Rectal smooth muscle tissue (tissue), 1 donor: ENCODE data around the gene COL4A6.

ENCODE experiments used
- H3K27ac ChIP-seq: one replicate; pipeline ENCODE4 v1.7.0; 2013; ENCODE audit warnings: low read depth, low read length, inconsistent platforms
- H3K27me3 ChIP-seq: one replicate; pipeline ENCODE4 v1.7.0; 2013; ENCODE audit warnings: low read length; ENCODE audit not compliant: control insufficient read depth, insufficient read depth
- H3K36me3 ChIP-seq: one replicate; pipeline ENCODE4 v1.7.0; 2013; ENCODE audit warnings: low read length; ENCODE audit not compliant: control insufficient read depth, insufficient read depth
- H3K4me1 ChIP-seq: one replicate; pipeline ENCODE4 v1.7.0; 2013; ENCODE audit warnings: low read length; ENCODE audit not compliant: control insufficient read depth, insufficient read depth
- H3K4me3 ChIP-seq: one replicate; pipeline ENCODE4 v1.7.0; 2013; ENCODE audit warnings: low read length
- H3K9ac ChIP-seq: one replicate; pipeline ENCODE4 v1.7.0; 2013; ENCODE audit warnings: low read length

COL4A6 gene

GRCh38 chrX:108168961-108169740 lies 269.1 kb downstream of the COL4A6 start:
- no peaks in the 10 kb centered on the region for H3K36me3 ChIP-seq
- H3K4me3 ChIP-seq: no peak overlapping the region
- no peak overlapping the region for H3K27ac ChIP-seq
- no peaks in the 10 kb centered on the region for H3K27me3 ChIP-seq
- no peak overlapping the region for H3K9ac ChIP-seq
- H3K4me1 ChIP-seq: no peaks in the 10 kb centered on the region

DNA sequence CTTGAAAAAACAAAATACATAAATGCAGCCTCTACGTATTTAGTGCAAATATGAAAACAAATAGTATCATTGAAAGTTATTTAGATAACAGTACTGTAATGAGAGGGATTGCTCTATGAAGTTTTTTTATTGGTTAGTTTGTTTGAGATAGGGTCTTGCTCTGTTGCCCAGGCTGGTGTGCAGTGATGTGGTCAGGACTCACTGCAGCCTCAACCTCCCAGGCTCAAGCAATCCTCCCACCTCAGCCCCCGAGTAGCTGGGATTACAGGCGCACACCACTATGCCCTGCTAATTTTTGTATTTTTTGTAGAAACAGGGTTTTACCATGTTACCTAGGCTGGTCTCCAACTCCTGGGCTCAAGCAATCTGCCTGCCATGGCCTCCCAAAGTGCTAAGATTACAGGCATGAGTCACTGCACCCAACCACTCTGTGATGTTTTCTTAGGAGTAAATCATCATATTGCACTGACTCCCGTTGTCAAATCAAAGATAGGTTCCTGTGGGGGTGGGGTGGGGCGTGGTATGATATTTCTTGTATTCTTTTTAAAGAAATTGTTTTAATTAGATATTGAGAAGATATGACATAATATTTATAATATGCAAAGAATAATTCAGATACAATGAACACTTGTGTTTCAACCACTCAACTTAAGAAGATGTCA lies 270.9 kb downstream of the COL4A6 start:
- Histone ChIP-seq H3K9ac (no peak overlapping the region), H3K27me3 (no peaks in the 10 kb centered on the region), H3K27ac (no peak overlapping the region), H3K36me3 (no peaks in the 10 kb centered on the region), H3K4me3 (no peak overlapping the region), H3K4me1 (no peaks in the 10 kb centered on the region)

DNA sequence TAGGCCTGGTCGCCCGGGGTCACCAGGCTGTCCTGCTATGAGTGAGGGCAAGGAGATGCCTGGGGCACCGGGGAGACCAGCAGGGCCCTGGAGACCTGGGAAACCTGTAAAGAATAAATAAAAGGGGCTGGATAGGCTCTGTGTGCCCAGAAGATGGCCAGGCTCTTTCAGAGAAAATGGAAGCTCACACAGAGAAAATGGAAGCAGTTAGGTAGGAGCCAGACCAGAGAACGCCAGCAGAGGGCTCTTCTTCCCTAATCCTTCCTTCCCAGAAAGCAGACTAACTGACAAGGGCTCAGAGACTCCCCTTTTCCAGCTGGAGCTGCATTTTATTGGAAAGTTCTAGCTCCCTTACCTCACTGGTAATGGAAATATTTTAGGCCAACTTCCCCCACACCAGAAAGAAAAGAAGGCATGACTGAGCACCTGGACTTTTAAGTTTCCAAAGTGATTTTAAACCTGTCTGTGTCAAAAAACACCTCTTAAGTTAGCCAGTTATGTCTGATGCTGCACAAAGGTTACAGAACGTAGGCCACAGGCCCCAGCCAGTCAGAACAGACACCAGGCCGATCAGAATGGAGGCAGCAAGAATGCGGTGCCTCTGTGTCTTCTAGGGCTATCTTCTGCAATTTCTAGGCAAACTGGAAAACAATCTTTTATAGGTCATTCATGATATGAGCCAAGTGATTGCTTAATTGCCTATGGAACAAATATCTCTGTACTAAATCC lies 272.7 kb downstream of the COL4A6 start:
- H3K36me3 ChIP-seq: no peaks in the 10 kb centered on the region
- no peak overlapping the region for H3K9ac ChIP-seq
- H3K27ac ChIP-seq: no peak overlapping the region
- no peak overlapping the region for H3K4me3 ChIP-seq
- H3K27me3 ChIP-seq: no peaks in the 10 kb centered on the region
- no peaks in the 10 kb centered on the region for H3K4me1 ChIP-seq

DNA sequence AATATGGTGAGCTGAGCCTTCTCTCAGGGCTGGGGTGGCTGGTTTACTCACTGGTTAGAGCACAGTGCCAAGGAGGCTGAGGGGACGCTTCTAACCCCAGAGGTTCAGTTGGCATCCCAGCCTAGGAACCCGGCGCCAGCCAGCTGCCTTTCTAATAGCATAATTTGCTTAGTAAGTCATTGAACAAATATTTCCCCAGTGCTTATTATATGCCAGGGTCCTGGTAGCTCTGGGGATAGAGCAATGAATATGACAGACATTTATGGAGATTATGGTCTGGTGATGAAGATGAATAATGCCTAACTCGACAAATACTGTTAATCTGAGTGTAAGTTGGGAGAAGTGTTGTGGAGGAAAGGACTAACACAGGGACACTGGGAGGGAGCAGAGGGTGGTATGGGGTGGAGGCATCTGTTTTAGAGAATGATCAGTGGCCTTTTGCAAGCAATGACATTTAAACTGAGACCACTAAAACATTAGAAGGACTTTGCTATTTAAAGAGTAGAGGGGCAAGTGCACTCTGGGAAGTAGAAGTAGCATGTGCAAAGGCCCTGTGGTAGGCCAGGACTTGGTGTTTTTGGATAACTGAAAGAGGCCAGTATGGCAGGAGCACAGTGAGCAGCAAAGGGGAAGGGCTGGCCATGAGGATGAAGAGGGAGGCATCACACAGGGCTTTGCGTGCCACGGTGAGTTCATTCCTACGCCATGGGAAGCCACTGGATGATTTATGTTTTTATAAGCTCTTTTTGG lies 274.7 kb downstream of the COL4A6 start:
- H3K27me3 ChIP-seq: no peaks in the 10 kb centered on the region
- H3K27ac ChIP-seq: no peak overlapping the region
- H3K4me3 ChIP-seq: no peak overlapping the region
- no peak overlapping the region for H3K9ac ChIP-seq
- no peaks in the 10 kb centered on the region for H3K36me3 ChIP-seq
- H3K4me1 ChIP-seq: no peaks in the 10 kb centered on the region

- H3K4me1 ChIP-seq: no peaks in the 10 kb centered on the region
- H3K27me3 ChIP-seq: no peaks in the 10 kb centered on the region
- no peak overlapping the region for H3K27ac ChIP-seq
- no peak overlapping the region for H3K4me3 ChIP-seq
- no peaks in the 10 kb centered on the region for H3K36me3 ChIP-seq
- H3K9ac ChIP-seq: no peak overlapping the region
These were observed 276.0 kb downstream of the COL4A6 start for GRCh38 chrX:108162265-108162664.

- H3K9ac ChIP-seq: no peak overlapping the region
- no peaks in the 10 kb centered on the region for H3K36me3 ChIP-seq
- H3K4me1 ChIP-seq: no peaks in the 10 kb centered on the region
- no peaks in the 10 kb centered on the region for H3K27me3 ChIP-seq
- H3K27ac ChIP-seq: no peak overlapping the region
- no peak overlapping the region for H3K4me3 ChIP-seq
These were observed 277.9 kb downstream of the COL4A6 start for GRCh38 chrX:108160309-108160708.

DNA sequence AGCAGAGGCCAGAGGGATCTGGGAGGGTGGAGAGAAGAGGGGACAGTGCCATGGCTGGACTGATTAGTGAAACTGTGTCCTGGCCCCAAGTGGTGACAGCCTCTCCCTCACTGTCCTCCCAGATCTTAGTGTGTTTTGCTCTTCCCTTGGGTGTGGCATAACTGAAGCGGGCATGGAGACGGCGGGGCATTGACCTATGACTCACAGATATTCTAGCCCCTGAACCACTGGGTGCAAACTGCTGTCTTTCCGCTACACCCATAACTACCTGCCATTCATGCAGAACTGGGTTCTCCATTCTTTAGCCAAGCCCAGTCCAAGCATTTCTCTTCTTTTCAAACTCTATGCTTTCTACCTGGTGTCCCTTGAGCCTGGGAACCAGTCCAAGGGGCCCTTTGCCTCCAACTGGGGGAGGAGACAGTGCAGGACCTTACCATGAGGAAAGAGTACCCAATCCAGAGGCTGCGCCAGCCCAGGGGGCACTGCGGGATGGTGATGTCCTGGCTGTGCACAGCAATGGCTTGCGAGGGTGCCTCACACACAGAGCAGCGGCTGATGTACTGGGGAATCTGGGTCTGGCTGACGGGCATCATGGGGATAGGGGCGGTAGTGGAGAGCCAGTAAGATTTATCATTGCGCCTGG lies 279.1 kb downstream of the COL4A6 start:
- H3K27me3 ChIP-seq: no peaks in the 10 kb centered on the region
- no peaks in the 10 kb centered on the region for H3K4me1 ChIP-seq
- no peaks in the 10 kb centered on the region for H3K36me3 ChIP-seq
- H3K9ac ChIP-seq: no peak overlapping the region
- no peak overlapping the region for H3K27ac ChIP-seq
- H3K4me3 ChIP-seq: no peak overlapping the region

GRCh38 chrX:108157628-108158027 lies 280.6 kb downstream of the COL4A6 start:
- Histone ChIP-seq H3K36me3 (no peaks in the 10 kb centered on the region), H3K9ac (no peak overlapping the region), H3K27ac (no peak overlapping the region), H3K4me1 (no peaks in the 10 kb centered on the region), H3K27me3 (no peaks in the 10 kb centered on the region), H3K4me3 (no peak overlapping the region)

DNA sequence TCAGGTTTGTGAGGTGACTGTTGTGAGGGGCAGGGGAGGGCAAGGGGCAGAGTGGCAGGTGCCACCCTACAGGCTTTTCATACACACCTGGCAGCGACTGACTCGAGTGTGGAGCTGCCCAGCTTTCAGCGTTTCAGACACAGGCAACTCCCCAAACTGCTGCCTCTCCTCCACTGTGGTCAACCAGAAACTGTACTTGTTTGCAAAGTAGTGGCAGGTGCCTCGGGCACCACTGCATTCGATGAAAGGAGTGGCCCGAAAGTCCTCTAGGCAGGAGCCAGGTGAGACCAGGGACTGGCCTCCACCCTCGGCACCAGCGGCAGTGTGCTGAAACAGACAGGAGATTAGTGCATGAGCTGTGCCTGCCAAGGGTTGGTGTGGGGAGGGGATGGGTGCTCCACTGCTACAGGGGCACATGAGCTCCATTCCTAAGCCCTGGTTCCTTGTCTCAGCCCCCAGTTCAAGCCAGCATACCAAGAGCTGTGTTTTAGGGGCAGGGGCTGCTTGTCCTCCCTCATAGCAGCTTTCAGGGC lies 281.2 kb downstream of the COL4A6 start:
- Histone ChIP-seq H3K27me3 (no peaks in the 10 kb centered on the region), H3K4me3 (no peak overlapping the region), H3K4me1 (no peaks in the 10 kb centered on the region)

DNA sequence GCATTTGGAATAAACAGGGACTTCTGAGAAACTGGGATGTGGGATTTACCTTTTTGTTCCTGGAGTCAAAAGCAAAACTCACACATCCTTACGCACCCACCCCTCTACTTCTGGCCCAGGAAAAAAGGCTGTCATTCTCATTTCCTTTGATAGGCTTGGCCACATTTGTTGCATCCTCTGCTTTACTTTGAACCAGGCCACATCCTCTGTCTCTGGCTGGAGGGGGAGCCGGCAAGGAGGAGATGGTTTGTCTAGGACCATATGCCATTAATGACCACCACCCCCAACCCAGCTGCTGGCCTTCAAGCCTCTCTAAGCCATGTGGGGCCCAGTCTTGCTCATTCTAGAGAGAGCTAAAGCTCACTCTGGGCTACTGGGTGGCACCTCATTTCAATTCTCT lies 282.1 kb downstream of the COL4A6 start:
- H3K27ac ChIP-seq: no peak overlapping the region

More for the DNA sequence above, 281.2 kb downstream of the COL4A6 start:
- Histone ChIP-seq H3K9ac (no peak overlapping the region), H3K36me3 (no peaks in the 10 kb centered on the region), H3K27ac (no peak overlapping the region)

DNA sequence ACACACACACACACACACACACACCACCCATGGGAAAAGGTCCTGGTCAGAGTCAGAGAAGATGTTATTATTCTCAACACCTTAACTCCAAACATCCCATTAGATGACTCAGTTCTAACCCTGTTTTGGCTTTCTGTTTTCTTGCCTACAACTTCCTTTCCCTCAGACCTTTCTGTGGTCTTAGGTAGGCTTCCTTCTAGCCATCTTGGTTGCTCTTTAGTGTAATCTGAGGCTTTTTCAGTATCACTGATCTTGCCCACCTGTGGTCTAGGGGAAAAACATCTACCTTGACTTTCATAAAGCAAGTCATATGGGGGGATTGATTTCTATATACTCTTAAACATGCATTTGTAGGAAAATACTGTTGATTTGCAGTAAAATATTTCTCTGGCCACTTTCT lies 289.7 kb downstream of the COL4A6 start:
- Histone ChIP-seq H3K27ac (no peak overlapping the region), H3K36me3 (peaks cover 2% of the 10 kb centered on the region), H3K4me1 (no peaks in the 10 kb centered on the region), H3K27me3 (no peaks in the 10 kb centered on the region), H3K9ac (no peak overlapping the region), H3K4me3 (no peak overlapping the region)

More for the DNA sequence above, 282.1 kb downstream of the COL4A6 start:
- H3K36me3 ChIP-seq: no peaks in the 10 kb centered on the region
- no peak overlapping the region for H3K9ac ChIP-seq
- no peaks in the 10 kb centered on the region for H3K4me1 ChIP-seq
- H3K27me3 ChIP-seq: no peaks in the 10 kb centered on the region
- no peak overlapping the region for H3K4me3 ChIP-seq
